Measurements from ENCODE around the gene VIT. TPM values are rescaled to one million over a fixed set of nuclear protein-coding genes. Genes with fewer than 3 reads are reported as not detected.
"Not testable (repeated sequence)": the region's sequence is repeated elsewhere in the genome, so short reads cannot be mapped to it uniquely, and the experiment has no call there.

Gene VIT
- total RNA-seq, 6 experiments from 2014 or later: 3.7 to 11.6 (median 9.7) TPM

DNA sequence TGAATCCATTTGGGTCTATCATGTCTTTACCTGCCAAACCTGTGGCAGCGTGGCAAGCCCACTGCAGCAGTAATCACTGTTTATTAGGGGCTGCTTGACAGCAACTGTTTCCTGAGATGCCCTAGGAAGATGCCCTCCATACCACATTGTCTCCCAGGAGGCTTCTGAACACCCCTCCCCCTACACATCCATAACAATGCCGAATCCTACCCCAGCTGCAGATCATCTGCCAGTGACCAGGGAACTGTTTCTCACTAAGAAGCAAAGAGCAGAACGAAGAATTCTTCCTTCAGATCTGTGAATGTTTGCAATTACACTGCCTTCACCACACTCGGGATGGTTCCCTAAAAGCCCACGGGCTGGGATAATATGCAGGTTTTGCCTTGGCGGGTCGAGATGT, 127.8 kb downstream of the VIT start:
- H3K4me3 Mint-ChIP-seq: no peak overlapping the region
- peaks cover 2% of the 10 kb centered on the region; the same call in 1 of the 2 replicates for H3K4me1 Mint-ChIP-seq (ENCODE audit: low read depth)
- TF ChIP-seq, protein P1, sequence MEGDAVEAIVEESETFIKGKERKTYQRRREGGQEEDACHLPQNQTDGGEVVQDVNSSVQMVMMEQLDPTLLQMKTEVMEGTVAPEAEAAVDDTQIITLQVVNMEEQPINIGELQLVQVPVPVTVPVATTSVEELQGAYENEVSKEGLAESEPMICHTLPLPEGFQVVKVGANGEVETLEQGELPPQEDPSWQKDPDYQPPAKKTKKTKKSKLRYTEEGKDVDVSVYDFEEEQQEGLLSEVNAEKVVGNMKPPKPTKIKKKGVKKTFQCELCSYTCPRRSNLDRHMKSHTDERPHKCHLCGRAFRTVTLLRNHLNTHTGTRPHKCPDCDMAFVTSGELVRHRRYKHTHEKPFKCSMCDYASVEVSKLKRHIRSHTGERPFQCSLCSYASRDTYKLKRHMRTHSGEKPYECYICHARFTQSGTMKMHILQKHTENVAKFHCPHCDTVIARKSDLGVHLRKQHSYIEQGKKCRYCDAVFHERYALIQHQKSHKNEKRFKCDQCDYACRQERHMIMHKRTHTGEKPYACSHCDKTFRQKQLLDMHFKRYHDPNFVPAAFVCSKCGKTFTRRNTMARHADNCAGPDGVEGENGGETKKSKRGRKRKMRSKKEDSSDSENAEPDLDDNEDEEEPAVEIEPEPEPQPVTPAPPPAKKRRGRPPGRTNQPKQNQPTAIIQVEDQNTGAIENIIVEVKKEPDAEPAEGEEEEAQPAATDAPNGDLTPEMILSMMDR (IDR thresholded peaks at IDR 0.05): no peak
- peaks cover 12% of the 10 kb centered on the region; the same call in 1 of the 2 replicates for H3K27me3 Mint-ChIP-seq (ENCODE audit: insufficient read depth)
- DNase-seq: no peak
- no peak overlapping the region for H3K27ac Mint-ChIP-seq
- no peaks in the 10 kb centered on the region for H3K36me3 Mint-ChIP-seq (ENCODE audit: low read depth)
- H3K9me3 Mint-ChIP-seq: no peaks in the 10 kb centered on the region

DNA sequence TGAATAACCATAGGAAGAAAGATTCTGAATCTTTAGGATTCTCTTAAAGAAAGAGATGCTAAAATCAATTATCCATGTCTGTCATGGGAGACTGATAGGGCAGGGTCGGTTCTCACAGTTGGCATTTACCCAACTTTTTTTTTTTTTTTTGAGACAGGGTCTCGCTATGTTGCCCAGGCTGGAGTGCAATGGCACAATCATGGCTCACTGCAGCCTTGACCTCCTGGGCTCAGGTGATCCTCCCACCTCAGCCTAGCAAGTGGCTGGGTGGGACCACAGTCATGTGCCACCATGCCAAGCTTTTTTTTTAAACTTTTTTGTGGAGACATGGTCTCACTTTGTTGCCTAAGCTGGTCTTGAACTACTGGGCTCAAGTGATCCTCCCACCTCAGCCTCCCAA, 128.2 kb downstream of the VIT start:
- not testable (repeated sequence) for DNase-seq; H3K36me3 Mint-ChIP-seq (ENCODE audit: low read depth); H3K4me1 Mint-ChIP-seq (ENCODE audit: low read depth); H3K27ac Mint-ChIP-seq; H3K4me3 Mint-ChIP-seq; H3K9me3 Mint-ChIP-seq
- peaks cover 12% of the 10 kb centered on the region; the same call in 1 of the 2 replicates for H3K27me3 Mint-ChIP-seq (ENCODE audit: insufficient read depth)

DNA sequence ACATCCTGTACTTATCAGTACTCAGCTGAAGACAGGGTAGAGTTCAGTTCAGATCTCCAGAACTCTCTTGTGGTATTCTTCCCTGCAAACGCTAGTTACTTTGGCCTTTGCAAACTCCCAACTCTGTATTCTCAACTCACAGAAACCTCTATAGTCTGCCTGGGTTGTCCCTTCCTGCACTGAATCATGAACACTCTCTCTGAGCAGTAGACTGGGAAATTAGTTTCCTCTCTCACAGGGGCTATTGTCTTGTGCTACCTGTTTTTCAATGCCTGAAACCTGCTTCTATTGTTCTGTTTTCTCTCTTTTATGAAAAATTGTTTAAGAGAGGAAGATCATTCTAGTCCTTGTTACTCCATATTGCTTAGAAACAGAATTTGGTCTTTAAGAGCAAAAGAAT, 134.7 kb downstream of the VIT start:
- H3K4me1 Mint-ChIP-seq (ENCODE audit: low read depth): no peaks in the 10 kb centered on the region; the same call in 1 of the 2 replicates
- TF ChIP-seq, protein P1 (IDR thresholded peaks at IDR 0.05): no peak
- no peak overlapping the region for H3K4me3 Mint-ChIP-seq
- no peaks in the 10 kb centered on the region for H3K36me3 Mint-ChIP-seq (ENCODE audit: low read depth)
- H3K9me3 Mint-ChIP-seq: no peaks in the 10 kb centered on the region
- H3K27me3 Mint-ChIP-seq (ENCODE audit: insufficient read depth): peaks cover 4% of the 10 kb centered on the region; the same call in 1 of the 2 replicates
- no peak overlapping the region for H3K27ac Mint-ChIP-seq
- no peak for DNase-seq

DNA sequence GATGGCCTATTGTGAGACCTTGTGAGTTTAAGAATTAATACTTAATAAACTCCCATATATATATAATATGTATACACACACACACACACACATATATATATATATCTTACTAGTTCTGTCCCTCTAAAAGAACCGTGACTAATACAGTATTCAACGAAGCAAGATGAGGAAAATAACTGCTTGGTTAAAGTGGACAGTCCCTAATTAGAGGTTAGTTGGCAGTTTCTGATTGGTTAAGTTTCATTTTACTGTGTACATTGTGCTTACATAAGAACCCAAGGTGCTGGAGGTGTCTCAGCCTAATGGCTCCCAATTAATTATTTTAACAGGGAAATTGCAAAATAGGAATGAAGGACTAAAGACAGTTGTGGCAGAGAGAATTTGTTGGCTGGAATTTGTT, 137.7 kb downstream of the VIT start:
- TF ChIP-seq, protein P1 (IDR thresholded peaks at IDR 0.05): no peak
- H3K4me1 Mint-ChIP-seq (ENCODE audit: low read depth): no peaks in the 10 kb centered on the region; the same call in 1 of the 2 replicates
- H3K9me3 Mint-ChIP-seq: no peaks in the 10 kb centered on the region
- H3K36me3 Mint-ChIP-seq (ENCODE audit: low read depth): no peaks in the 10 kb centered on the region
- no peak overlapping the region for H3K27ac Mint-ChIP-seq
- no peak overlapping the region for H3K4me3 Mint-ChIP-seq
- H3K27me3 Mint-ChIP-seq (ENCODE audit: insufficient read depth): no peaks in the 10 kb centered on the region; the same call in 1 of the 2 replicates
- DNase-seq: no peak

DNA sequence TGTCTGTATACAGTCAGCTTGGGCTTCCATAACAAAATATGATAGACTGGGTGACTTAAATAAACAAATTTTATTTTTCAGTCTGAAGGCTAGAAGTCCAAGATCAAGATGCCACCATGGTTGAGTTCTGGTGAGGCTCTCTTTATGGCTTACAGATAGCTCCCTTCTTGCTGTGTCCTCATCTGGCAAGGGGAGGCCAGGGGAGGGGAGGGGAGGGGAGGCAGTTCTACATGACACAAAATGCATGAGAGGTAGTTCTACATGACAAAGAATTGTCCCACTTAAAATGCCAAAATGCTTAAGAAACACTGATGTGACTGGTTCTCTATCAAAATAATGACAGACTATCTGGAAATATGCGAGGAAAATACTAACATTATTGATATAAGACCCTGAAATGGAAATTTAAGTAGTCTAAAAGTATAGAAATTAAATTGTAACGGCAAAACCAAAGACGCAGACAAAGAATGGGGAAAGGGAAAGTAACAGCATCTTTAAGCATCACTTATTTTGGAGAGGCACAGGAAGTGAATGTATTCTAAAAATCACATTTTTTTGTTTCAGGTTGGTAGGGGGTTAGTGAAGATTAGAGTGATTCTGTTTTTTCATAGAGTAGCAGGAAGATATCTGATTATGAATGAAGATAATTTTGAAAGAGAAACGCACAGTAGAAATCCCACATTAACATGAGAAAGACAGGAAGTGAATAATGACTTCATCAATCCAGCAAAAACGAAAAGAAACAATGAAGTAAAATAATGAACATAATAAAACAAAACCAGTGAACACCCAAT, 138.4 kb downstream of the VIT start:
- no peaks in the 10 kb centered on the region for H3K36me3 Mint-ChIP-seq (ENCODE audit: low read depth)
- no peak overlapping the region for H3K27ac Mint-ChIP-seq
- H3K4me3 Mint-ChIP-seq: no peak overlapping the region
- H3K27me3 Mint-ChIP-seq (ENCODE audit: insufficient read depth): no peaks in the 10 kb centered on the region; the same call in none of the 2 replicates
- no peaks in the 10 kb centered on the region for H3K9me3 Mint-ChIP-seq
- DNase-seq: no peak
- TF ChIP-seq, protein P1 (IDR thresholded peaks at IDR 0.05): no peak
- no peaks in the 10 kb centered on the region; the same call in 1 of the 2 replicates for H3K4me1 Mint-ChIP-seq (ENCODE audit: low read depth)

DNA sequence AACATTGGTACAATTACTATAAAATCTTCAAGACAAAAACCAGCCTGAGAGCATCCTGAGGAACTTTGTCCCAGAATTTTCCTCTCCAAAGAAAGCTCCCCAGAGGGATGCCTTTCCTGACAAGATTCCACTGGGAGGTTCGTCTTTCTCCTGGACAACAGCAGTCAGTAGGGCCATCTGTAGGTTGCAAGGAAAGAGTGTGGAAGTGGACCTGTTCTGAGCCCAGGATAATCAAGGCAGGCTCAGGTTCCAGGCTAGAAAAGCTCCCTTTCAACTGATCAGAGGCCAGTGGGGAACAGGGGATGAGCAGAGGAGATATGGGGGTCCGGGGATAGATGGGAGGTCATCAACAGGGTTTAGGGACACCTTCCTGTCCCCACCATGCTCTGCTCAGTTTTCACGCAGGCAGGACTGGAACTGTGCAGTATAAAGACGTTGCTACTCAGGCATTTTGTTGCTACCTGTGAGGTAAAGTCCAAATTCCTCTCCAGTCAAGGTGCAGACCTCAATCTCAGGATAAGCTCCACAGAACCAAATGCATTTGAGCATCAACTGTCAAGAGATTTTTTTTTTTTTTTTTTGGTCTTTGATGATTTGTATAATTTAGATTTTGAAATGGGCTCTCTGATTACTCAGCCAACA, 143.6 kb downstream of the VIT start:
- Mint-ChIP-seq H3K4me1 (ENCODE audit: low read depth) (no peaks in the 10 kb centered on the region; the same call in 1 of the 2 replicates), H3K27ac (no peak overlapping the region), H3K27me3 (ENCODE audit: insufficient read depth) (no peaks in the 10 kb centered on the region; the same call in 1 of the 2 replicates), H3K4me3 (no peak overlapping the region), H3K9me3 (no peaks in the 10 kb centered on the region), H3K36me3 (ENCODE audit: low read depth) (peaks cover 5% of the 10 kb centered on the region; the same call in 1 of the 2 replicates)
- no peak for DNase-seq
- TF ChIP-seq, protein P1 (IDR thresholded peaks at IDR 0.05): no peak

Data from HFFc6 (cell line).